ENCODE measurements around the gene AGFG2. TPM values are rescaled to one million over a fixed set of nuclear protein-coding genes. Genes with fewer than 3 reads are reported as not detected.

AGFG2 gene
- total RNA-seq, 1 experiment from 2014 or later = 45.6 TPM

GRCh38 chr7:100580466-100581283 lies 41.7 kb downstream of the AGFG2 start:
- no peak for DNase-seq
- no peaks in the 10 kb centered on the region for H3K9me3 Mint-ChIP-seq (ENCODE audit: low read depth, unreplicated experiment)
- intact Hi-C loops (cut with micrococcal nuclease; ENCODE audit: unreplicated experiment) = no loop called here
- CTCF ChIA-PET = no interaction called here
- TF ChIP-seq CTCF (IDR thresholded peaks at IDR 0.05; ENCODE audit: unreplicated experiment) = no peak
- BruUV-seq (replicated peaks) = no TSS peak
- peaks cover 14% of the 10 kb centered on the region for H3K4me1 Mint-ChIP-seq (ENCODE audit: low read depth, unreplicated experiment)
- H3K27me3 Mint-ChIP-seq (ENCODE audit: unreplicated experiment) = no peaks in the 10 kb centered on the region
- H3K27ac Mint-ChIP-seq (ENCODE audit: unreplicated experiment) = no peak overlapping the region
- H3K36me3 Mint-ChIP-seq (ENCODE audit: insufficient read depth, unreplicated experiment) = peaks cover 18% of the 10 kb centered on the region
- no peak overlapping the region for H3K4me3 Mint-ChIP-seq (ENCODE audit: low read depth, unreplicated experiment)

- no TSS peak for BruUV-seq (replicated peaks)
- intact Hi-C loops (cut with micrococcal nuclease; ENCODE audit: unreplicated experiment) = no loop called here
- H3K27me3 Mint-ChIP-seq (ENCODE audit: unreplicated experiment) = no peaks in the 10 kb centered on the region
- H3K27ac Mint-ChIP-seq (ENCODE audit: unreplicated experiment) = no peak overlapping the region
- CTCF ChIA-PET = no interaction called here
- peaks cover 14% of the 10 kb centered on the region for H3K4me1 Mint-ChIP-seq (ENCODE audit: low read depth, unreplicated experiment)
- peaks cover 25% of the 10 kb centered on the region for H3K36me3 Mint-ChIP-seq (ENCODE audit: insufficient read depth, unreplicated experiment)
- no peak overlapping the region for H3K4me3 Mint-ChIP-seq (ENCODE audit: low read depth, unreplicated experiment)
- no peak for DNase-seq
- no peaks in the 10 kb centered on the region for H3K9me3 Mint-ChIP-seq (ENCODE audit: low read depth, unreplicated experiment)
- no peak for TF ChIP-seq CTCF (IDR thresholded peaks at IDR 0.05; ENCODE audit: unreplicated experiment)
Observed at GRCh38 chr7:100582041-100582579, 43.1 kb downstream of the AGFG2 start.

DNA sequence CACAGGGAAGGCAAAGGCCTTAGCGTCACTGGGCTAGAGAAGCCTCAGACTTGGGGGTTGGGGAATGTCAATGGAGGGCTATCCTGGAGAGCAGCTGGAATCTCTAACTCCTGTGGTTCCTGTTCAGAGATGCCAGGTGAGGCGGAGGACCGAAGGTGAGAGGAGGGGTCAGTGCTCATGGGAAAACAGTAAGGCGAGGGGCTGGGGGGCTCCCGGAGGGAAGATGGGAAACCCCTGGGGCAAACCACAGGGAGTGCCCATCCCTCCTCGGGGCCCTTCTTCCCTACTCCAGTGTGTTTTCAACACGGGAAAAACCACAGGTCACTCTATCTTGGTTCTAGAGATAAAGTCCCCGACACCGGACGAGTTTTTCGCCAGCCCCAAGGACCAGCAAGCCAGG lies 43.6 kb downstream of the AGFG2 start:
- H3K27ac Mint-ChIP-seq (ENCODE audit: unreplicated experiment) = no peak overlapping the region
- TF ChIP-seq CTCF (IDR thresholded peaks at IDR 0.05; ENCODE audit: unreplicated experiment) = no peak
- H3K36me3 Mint-ChIP-seq (ENCODE audit: insufficient read depth, unreplicated experiment) = peaks cover 25% of the 10 kb centered on the region
- BruUV-seq (replicated peaks) = no TSS peak
- no peak for DNase-seq
- peaks cover 14% of the 10 kb centered on the region for H3K4me1 Mint-ChIP-seq (ENCODE audit: low read depth, unreplicated experiment)
- no peaks in the 10 kb centered on the region for H3K9me3 Mint-ChIP-seq (ENCODE audit: low read depth, unreplicated experiment)
- CTCF ChIA-PET = no interaction called here
- no peak overlapping the region for H3K4me3 Mint-ChIP-seq (ENCODE audit: low read depth, unreplicated experiment)
- H3K27me3 Mint-ChIP-seq (ENCODE audit: unreplicated experiment) = no peaks in the 10 kb centered on the region
- intact Hi-C loops (cut with micrococcal nuclease; ENCODE audit: unreplicated experiment) = no loop called here

GRCh38 chr7:100583132-100584053 lies 44.4 kb downstream of the AGFG2 start:
- no peak for DNase-seq
- Mint-ChIP-seq H3K36me3 (ENCODE audit: insufficient read depth, unreplicated experiment) (peaks cover 25% of the 10 kb centered on the region), H3K27ac (ENCODE audit: unreplicated experiment) (no peak overlapping the region), H3K27me3 (ENCODE audit: unreplicated experiment) (no peaks in the 10 kb centered on the region), H3K9me3 (ENCODE audit: low read depth, unreplicated experiment) (no peaks in the 10 kb centered on the region), H3K4me3 (ENCODE audit: low read depth, unreplicated experiment) (peak overlapping the region; percentile 91), H3K4me1 (ENCODE audit: low read depth, unreplicated experiment) (peaks cover 14% of the 10 kb centered on the region)
- TF ChIP-seq CTCF (IDR thresholded peaks at IDR 0.05; ENCODE audit: unreplicated experiment) = no peak
- intact Hi-C loops (cut with micrococcal nuclease; ENCODE audit: unreplicated experiment) = no loop called here
- CTCF ChIA-PET = no interaction called here
- no TSS peak for BruUV-seq (replicated peaks)

Data from Calu3 (cell line).